ENCODE results near the gene SPAG16.

SPAG16 gene

DNA sequence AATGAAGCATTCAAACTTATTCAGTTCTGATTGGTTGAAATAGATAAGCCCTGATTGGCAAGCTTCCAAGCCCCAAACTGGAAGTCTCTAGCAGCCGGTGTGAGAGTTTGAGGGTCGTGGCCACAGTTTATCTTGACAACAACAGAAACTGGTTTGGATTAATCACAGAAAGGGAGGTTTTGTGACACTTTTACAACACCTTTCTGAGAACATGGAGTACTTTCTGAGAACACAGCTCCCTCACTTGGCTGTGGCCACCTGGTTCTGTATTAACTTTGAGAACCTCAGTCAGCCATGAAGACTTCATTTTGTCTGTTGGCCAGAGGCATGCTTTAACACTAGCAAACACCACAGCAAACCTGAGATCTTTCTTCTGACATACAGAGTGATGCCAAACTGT, 845.9 kb downstream of the SPAG16 start:
- no peak overlapping the region for H3K27ac ChIP-seq

DNA sequence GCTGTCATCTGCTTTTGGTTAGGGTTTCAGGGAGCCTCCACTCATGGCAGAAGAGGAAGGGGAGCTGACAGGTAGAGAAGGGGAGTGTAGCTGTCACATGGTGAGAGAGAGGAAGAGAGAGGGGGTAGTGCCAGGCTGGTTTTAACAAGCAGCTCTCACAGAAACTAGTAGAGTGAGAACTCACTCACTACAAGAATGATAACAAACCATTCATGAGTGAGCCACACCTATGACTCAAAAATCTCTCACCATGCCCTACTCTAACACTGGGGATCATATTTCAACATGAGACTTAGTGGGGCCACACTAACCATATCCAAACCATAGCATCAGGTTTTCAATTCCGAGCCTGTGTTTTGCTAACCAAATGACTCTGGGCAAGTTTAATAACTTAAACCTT, 851.7 kb downstream of the SPAG16 start:
- TF ChIP-seq, protein P1, sequence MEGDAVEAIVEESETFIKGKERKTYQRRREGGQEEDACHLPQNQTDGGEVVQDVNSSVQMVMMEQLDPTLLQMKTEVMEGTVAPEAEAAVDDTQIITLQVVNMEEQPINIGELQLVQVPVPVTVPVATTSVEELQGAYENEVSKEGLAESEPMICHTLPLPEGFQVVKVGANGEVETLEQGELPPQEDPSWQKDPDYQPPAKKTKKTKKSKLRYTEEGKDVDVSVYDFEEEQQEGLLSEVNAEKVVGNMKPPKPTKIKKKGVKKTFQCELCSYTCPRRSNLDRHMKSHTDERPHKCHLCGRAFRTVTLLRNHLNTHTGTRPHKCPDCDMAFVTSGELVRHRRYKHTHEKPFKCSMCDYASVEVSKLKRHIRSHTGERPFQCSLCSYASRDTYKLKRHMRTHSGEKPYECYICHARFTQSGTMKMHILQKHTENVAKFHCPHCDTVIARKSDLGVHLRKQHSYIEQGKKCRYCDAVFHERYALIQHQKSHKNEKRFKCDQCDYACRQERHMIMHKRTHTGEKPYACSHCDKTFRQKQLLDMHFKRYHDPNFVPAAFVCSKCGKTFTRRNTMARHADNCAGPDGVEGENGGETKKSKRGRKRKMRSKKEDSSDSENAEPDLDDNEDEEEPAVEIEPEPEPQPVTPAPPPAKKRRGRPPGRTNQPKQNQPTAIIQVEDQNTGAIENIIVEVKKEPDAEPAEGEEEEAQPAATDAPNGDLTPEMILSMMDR (conservative IDR thresholded peaks at IDR 0.05) = no peak
- no peak overlapping the region for H3K27ac ChIP-seq

More for the DNA sequence above, 845.9 kb downstream of the SPAG16 start:
- TF ChIP-seq, protein P1 (conservative IDR thresholded peaks at IDR 0.05) = no peak

DNA sequence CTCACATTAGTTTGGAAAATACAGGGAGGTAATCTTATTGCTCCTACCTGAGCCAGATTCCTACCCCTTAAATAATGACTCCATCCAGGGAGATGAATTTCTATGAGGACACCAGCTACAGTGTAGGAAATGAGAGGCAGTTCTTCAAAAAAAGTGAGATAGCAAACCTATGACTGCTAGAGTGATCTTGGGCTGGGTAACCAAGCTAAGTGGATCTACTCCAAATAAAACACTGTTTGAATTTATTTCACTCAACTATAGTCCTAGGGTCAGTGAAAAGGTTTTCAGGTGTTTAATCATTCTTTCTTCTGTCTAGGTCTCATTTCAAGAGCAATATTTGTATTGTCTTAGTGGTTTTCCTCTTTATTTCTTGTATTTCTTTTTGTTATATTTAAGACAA, 854.5 kb downstream of the SPAG16 start:
- TF ChIP-seq, protein P1 (conservative IDR thresholded peaks at IDR 0.05) = no peak
- no peak overlapping the region for H3K27ac ChIP-seq

DNA sequence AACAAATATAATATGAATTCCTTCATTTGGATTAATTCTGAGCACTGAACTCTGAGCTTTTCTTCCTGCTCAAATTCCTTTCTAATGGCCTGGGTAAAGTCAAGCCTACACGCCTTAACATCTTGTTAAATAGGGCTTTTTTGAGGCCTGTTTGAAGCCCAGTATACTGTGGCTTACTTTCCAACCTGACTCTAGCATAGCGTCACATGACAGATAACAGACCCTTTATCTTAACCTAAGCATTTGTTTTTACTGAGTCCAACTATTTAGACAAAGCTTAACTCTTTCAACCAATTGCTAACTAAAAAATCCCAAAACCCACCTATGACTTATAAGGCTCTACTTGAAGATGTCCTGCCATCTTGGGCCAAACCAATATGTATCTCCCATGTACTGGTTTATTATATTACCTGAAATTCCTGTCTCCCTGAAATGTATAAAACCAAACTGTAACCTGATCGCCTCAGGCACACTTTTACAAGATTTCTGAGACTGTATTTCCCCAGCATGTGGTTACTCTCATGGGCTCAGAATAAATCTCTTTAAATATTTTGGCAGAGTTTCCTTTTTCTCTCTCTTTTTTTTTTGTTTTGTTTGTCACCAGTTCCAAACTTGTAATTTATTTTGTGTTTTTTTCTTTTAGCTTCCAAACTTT, 855.5 kb downstream of the SPAG16 start:
- TF ChIP-seq, protein P1 (conservative IDR thresholded peaks at IDR 0.05) = no peak
- no peak overlapping the region for H3K27ac ChIP-seq

DNA sequence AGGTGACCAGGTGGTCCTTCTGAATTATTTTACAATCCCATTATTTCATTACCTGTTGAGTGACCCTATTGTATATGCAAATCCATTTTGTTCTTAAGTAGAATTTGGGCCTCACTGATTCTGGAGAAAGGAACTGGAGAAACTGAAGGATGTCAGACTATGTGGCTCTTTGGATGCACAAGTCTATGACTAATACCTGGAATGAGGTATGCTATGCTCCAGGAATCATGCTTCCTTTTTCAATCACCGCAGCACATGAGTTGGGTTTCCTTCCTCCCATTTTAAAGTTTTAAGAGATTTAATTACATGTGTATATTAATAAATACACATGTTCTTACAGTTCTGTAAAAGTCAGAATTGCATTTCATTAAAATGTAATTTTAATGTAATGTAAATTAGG, 872.7 kb downstream of the SPAG16 start:
- TF ChIP-seq, protein P1 (conservative IDR thresholded peaks at IDR 0.05) = no peak

DNA sequence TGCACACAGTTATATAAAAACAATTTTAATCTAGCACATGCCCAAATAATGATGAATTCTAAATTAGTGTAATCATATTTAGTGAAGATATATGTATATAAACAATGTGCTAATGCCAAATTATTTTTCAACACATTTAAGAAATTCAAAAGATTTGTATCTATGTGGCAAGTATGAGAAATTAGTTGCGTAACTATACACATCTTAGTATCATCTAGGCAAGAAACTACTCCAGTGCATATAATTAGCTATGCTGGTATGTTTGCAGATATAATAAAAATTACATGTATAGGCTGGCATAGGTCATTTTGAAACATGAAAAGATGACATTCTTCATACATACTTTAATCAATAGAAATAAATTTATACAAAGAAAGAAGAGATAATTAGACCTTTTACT, 874.6 kb downstream of the SPAG16 start:
- TF ChIP-seq, protein P1 (conservative IDR thresholded peaks at IDR 0.05) = no peak
- no peak overlapping the region for H3K27ac ChIP-seq

More for the DNA sequence above, 872.7 kb downstream of the SPAG16 start:
- H3K27ac ChIP-seq = no peak overlapping the region

DNA sequence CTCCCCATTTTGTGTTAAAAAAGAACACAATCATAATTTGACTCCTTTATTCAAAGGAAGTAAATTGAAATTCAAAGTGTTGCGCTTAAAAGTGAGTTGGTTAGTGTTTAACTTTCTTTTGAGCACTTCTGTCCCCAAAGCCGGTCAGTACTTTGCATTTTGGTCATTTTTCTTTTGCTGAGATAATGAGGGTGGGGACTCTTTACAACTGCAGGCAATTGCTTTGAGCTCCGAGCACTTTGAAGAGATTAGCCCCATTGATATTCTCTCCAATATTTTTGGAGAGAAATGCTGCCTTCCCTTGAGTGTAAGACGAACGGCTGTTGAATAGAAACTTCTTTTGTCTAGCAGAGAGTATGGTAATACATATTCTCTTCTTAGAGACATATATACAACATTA, 885.0 kb downstream of the SPAG16 start:
- TF ChIP-seq, protein P1 (conservative IDR thresholded peaks at IDR 0.05) = no peak

More for the DNA sequence above, 885.0 kb downstream of the SPAG16 start:
- no peak overlapping the region for H3K27ac ChIP-seq
